HCT116 (cell line): ENCODE data around the gene MPP2. TPM values are rescaled to one million over a fixed set of nuclear protein-coding genes. Genes with fewer than 3 reads are reported as not detected.

ENCODE experiments used
- ATAC-seq: fragments of 200-7000 bp; cut with Tn5 transposase; 2 replicates; pipeline ENCODE4 v1.9.1; 2020; ENCODE audit warnings: mild to moderate bottlenecking, moderate library complexity
- BruUV-seq: library from RNA; stranded (reverse); fragments of 400-500 nt; replicated peaks from 2 replicates; lab custom pipeline; 2021; lab: Mats Ljungman, UMichigan
- CTCF ChIA-PET: fragments of 300-600 bp; sonication (Branson Sonifier 250); formaldehyde crosslinking; loops from one replicate; lab custom pipeline; 2021; ENCODE audit warnings: antibody characterized with exemption; lab: Charles Lee
- POLR2A ChIA-PET: fragments of 300-600, 350-600 bp; sonication (Branson Sonifier 250); formaldehyde crosslinking; loops from one replicate; lab custom pipeline; 2021; ENCODE audit warnings: antibody characterized with exemption; lab: Charles Lee
- RAD21 ChIA-PET, 2 experiments: fragments of 300-600 bp; sonication (Branson Sonifier 250); formaldehyde crosslinking; loops; one replicate each; lab custom pipeline; 2023; ENCODE audit warnings: low total read pairs in 2 of 2; ENCODE audit not compliant: uncharacterized antibody in 2 of 2, unreplicated experiment in 2 of 2, low non-redundant PET in 1 of 2; lab: Charles Lee
- DNase-seq: peaks from one replicate; pipeline ENCODE4 v3.0.0-alpha.2; 2010; ENCODE audit warnings: low read depth, low spot score
- H2AFZ ChIP-seq: fragments of 200-600 bp; shearing (Covaris generic), sonication (generic); 2 replicates; pipeline ENCODE4 v1.6.1; 2017; ENCODE audit warnings: low read depth, mixed run types, mixed read lengths, antibody characterized with exemption, low read length; ENCODE audit not compliant: poor library complexity, severe bottlenecking
- H3K27ac ChIP-seq: 2 replicates; pipeline ENCODE4 v1.5.1; 2012; ENCODE audit warnings: low read depth, low read length
- H3K27me3 ChIP-seq: fragments of 200-600 bp; sonication (generic); 2 replicates; pipeline ENCODE4 v1.6.1; 2016; ENCODE audit warnings: mixed run types, low read length, mixed read lengths; ENCODE audit not compliant: insufficient read depth
- H3K36me3 ChIP-seq, 2 experiments: fragments of 200-500 bp in 1 of 2; fragments of 200-600 bp in 1 of 2; sonication (Bioruptor generic) in 1 of 2; sonication (generic) in 1 of 2; 2 replicates each; pipeline versions ENCODE4 v1.5.1 to v1.6.1; 2014 to 2016; ENCODE audit warnings: low read length in 2 of 2, inconsistent platforms in 1 of 2, mixed read lengths in 1 of 2, mixed run types in 1 of 2; ENCODE audit not compliant: insufficient read depth in 2 of 2, control insufficient read depth in 1 of 2
- H3K4me1 ChIP-seq, 2 experiments: fragments of 200-600 bp in 1 of 2; sonication (generic) in 1 of 2; 2 replicates each; pipeline versions ENCODE4 v1.5.1 to v1.6.1; 2012 to 2017; ENCODE audit warnings: low read length in 2 of 2, inconsistent platforms in 1 of 2, mild to moderate bottlenecking in 1 of 2, mixed read lengths in 1 of 2, mixed run types in 1 of 2, moderate library complexity in 1 of 2; ENCODE audit not compliant: insufficient read depth in 2 of 2, control insufficient read depth in 1 of 2
- H3K4me2 ChIP-seq: fragments of 200-600 bp; sonication (generic); 2 replicates; pipeline ENCODE4 v1.6.1; 2017; ENCODE audit warnings: mixed run types, low read length, mixed read lengths
- H3K4me3 ChIP-seq, 2 experiments: fragments of 200-600 bp in 1 of 2; sonication (generic) in 1 of 2; replicated peaks in 1 of 2; 2 replicates each; pipeline ENCODE4 v1.5.1; 2011 to 2016; ENCODE audit warnings: low read length in 2 of 2, control low read depth in 1 of 2, low read depth in 1 of 2, mild to moderate bottlenecking in 1 of 2, mixed read lengths in 1 of 2, mixed run types in 1 of 2
- H3K79me2 ChIP-seq: fragments of 200-600 bp; sonication (generic); 2 replicates; pipeline ENCODE4 v1.6.1; 2017; ENCODE audit warnings: mild to moderate bottlenecking, mixed run types, low read length, moderate library complexity, mixed read lengths; ENCODE audit not compliant: insufficient read depth
- H3K9ac ChIP-seq: fragments of 200-600 bp; sonication (generic); 2 replicates; pipeline ENCODE4 v1.6.1; 2016; ENCODE audit warnings: low read length, mixed read lengths
- H3K9me2 ChIP-seq: fragments of 200-600 bp; sonication (generic), shearing (Covaris generic); 2 replicates; pipeline ENCODE4 v1.6.1; 2017; ENCODE audit warnings: mixed run types, mild to moderate bottlenecking, moderate library complexity; ENCODE audit not compliant: insufficient read depth
- H3K9me3 ChIP-seq, 2 experiments: fragments of 200-500 bp in 1 of 2; fragments of 200-600 bp in 1 of 2; sonication (Bioruptor generic) in 1 of 2; sonication (generic) in 1 of 2; 2 replicates each; pipeline ENCODE4 v1.6.1; 2014 to 2017; ENCODE audit warnings: low read length in 2 of 2, mixed read lengths in 2 of 2, inconsistent platforms in 1 of 2, low read depth in 1 of 2, mild to moderate bottlenecking in 1 of 2, mixed run types in 1 of 2, moderate library complexity in 1 of 2; ENCODE audit not compliant: control insufficient read depth in 1 of 2, insufficient read depth in 1 of 2
- H4K20me1 ChIP-seq: fragments of 200-600 bp; sonication (generic), shearing (Covaris generic); 2 replicates; pipeline ENCODE4 v1.6.1; 2017; ENCODE audit warnings: mixed run types, mild to moderate bottlenecking, moderate library complexity; ENCODE audit not compliant: insufficient read depth
- CBX3 ChIP-seq: IDR thresholded peaks from 2 replicates; pipeline ENCODE4 v1.6.1; 2012; ENCODE audit warnings: low read depth
- CTCF ChIP-seq, 3 experiments: fragments of 200-600 bp in 1 of 3; sonication (generic) in 1 of 3; IDR thresholded peaks in 2 of 3; conservative IDR thresholded peaks in 1 of 3; 2 replicates each; pipeline ENCODE4 v1.5.1; 2012 to 2017; ENCODE audit warnings: low read depth in 2 of 3, low read length in 2 of 3, antibody characterized with exemption in 1 of 3, borderline replicate concordance in 1 of 3, control low read depth in 1 of 3, mild to moderate bottlenecking in 1 of 3, mixed read lengths in 1 of 3, mixed run types in 1 of 3, moderate library complexity in 1 of 3; ENCODE audit not compliant: insufficient read depth in 1 of 3
- EZH2phosphoT487 ChIP-seq: fragments of 200-600 bp; IDR thresholded peaks from 2 replicates; pipeline ENCODE4 v1.6.1; 2018; ENCODE audit warnings: antibody characterized with exemption, borderline replicate concordance
- POLR2A ChIP-seq: IDR thresholded peaks from 2 replicates; pipeline ENCODE4 v1.7.0; 2011; ENCODE audit warnings: borderline replicate concordance; ENCODE audit not compliant: insufficient read depth, insufficient read length; ENCODE audit errors: extremely low read depth
- RAD21 ChIP-seq: IDR thresholded peaks from 2 replicates; pipeline ENCODE4 v1.6.1; 2012; ENCODE audit warnings: low read depth, mild to moderate bottlenecking
- SP1 ChIP-seq: IDR thresholded peaks from 2 replicates; pipeline ENCODE4 v1.6.1; 2012; ENCODE audit warnings: low read depth
- ZFX ChIP-seq: fragments of 450-650 bp; IDR thresholded peaks from 2 replicates; pipeline ENCODE4 v1.6.1; 2017
- intact Hi-C: fragments of 100-400 bp; cut with micrococcal nuclease; formaldehyde crosslinking; loops from 2 replicates; pipeline ENCODE4 v1.10.0; 2022
- total RNA-seq: library from RNA; stranded (reverse); gene quantifications from one replicate; pipeline ENCODE4 v1.2.1, GENCODE V29; 2021; ENCODE audit not compliant: unreplicated experiment

MPP2 gene
- total RNA-seq, 1 experiment from 2014 or later, result 16.4 TPM

DNA sequence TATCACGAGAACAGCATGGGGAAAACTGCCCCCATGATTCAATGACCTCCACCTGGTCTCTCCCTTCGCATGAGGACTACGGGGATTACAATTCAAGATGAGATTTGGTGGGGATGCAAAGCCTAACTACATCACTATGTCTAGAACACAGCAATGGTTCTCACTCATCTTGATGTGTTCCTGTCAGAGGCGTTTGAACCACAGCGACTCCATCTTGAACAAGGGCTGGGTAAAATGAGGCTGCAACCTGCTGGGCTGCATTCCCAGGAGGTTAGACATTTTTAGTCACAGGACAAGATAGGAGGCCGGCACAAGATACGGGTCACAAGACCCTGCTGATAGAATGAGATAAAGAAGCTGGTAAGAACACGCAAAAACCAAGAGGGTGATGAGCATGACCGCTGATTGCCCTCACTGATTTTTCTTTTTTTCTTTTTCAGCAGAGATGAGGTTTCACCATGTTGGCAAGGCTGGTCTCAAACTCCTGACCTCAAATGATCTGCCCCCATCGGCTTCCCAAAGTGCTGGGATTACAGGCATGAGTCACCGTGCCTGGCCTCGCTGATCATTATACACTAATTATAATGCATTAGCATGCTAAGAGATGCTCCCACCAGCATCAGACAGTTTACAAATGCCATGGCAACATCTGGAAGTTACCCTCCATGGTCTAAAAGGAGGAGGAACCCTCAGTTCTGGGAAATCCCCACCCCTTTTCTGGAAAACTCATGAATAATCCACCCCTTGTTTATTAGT is 37.9 kb upstream of the MPP2 start:
- ATAC-seq, result no peak
- Histone ChIP-seq H2AFZ (peak overlapping the region; percentile 61), H3K27ac (no peak overlapping the region), H4K20me1 (no peaks in the 10 kb centered on the region), H3K9me2 (no peaks in the 10 kb centered on the region), H3K36me3 (no peaks in the 10 kb centered on the region), H3K79me2 (no peaks in the 10 kb centered on the region), H3K4me1 (peaks cover 2 to 25% of the 10 kb centered on the region in 2 experiments; a peak in 3 of 4 replicates), H3K4me3 (no peak overlapping the region), H3K9me3 (no peaks in the 10 kb centered on the region), H3K9ac (no peak overlapping the region)
- POLR2A ChIA-PET, result no interaction called here
- BruUV-seq, result no TSS peak
- CTCF ChIA-PET, result interaction anchor here (1.4 to 2.7 kb wide), 4 partner anchors 47 to 223 kb away, joined by 3 to 40 read pairs (median 12); no protein-coding TSS in a partner anchor
- intact Hi-C loops, result no loop called here
- DNase-seq, result no peak
- TF ChIP-seq EZH2phosphoT487 (no peak), POLR2A (no peak), CBX3 (no peak), SP1 (no peak), CTCF (IDR thresholded peaks at IDR 0.05 in 2 of 3, conservative IDR thresholded peaks at IDR 0.05 in 1 of 3; ENCODE audit: borderline replicate concordance in 1 of 3, insufficient read depth in 1 of 3, low read depth in 2 of 3, low read length in 2 of 3) (no peak), RAD21 (no peak), ZFX (no peak)
- TF ChIP-seq, all 23 proteins: peak for 0
- Histone ChIP-seq H3K27me3 (no peaks in the 10 kb centered on the region), H3K4me2 (no peak overlapping the region)
- RAD21 ChIA-PET, result no interaction called here
